Astrocyte (in vitro differentiated cells and primary cell): ENCODE results near the gene XXYLT1. TPM values are rescaled to one million over a fixed set of nuclear protein-coding genes. Genes with fewer than 3 reads are reported as not detected.
A peak's percentile ranks its signal among the peaks of the same experiment; 100 is the strongest.

Source experiments
- DNase-seq: peaks from one replicate; pipeline ENCODE4 v3.0.0-alpha.2; 2010; ENCODE audit warnings: low read depth
- FAIRE-seq: peaks from 2 replicates; lab custom pipeline; 2011; peaks lifted over from hg19 to GRCh38; lab: Jason Lieb, UNC
- H2AFZ ChIP-seq: 2 replicates; pipeline ENCODE4 v1.6.0; 2012; ENCODE audit warnings: low read depth, low read length, inconsistent platforms
- H3K27ac ChIP-seq: 2 replicates; pipeline ENCODE4 v1.5.1; 2011; ENCODE audit warnings: low read depth, low read length, inconsistent platforms
- H3K27me3 ChIP-seq: 2 replicates; pipeline ENCODE4 v1.6.0; 2011; ENCODE audit warnings: low read length, inconsistent platforms; ENCODE audit not compliant: insufficient read depth
- H3K36me3 ChIP-seq: 2 replicates; pipeline ENCODE4 v1.5.1; 2011; ENCODE audit warnings: low read length, inconsistent platforms; ENCODE audit not compliant: insufficient read depth
- H3K4me1 ChIP-seq: 2 replicates; pipeline ENCODE4 v1.5.1; 2011; ENCODE audit warnings: low read length, inconsistent platforms; ENCODE audit not compliant: insufficient read depth
- H3K4me2 ChIP-seq: 2 replicates; pipeline ENCODE4 v1.6.0; 2012; ENCODE audit warnings: low read length, inconsistent platforms
- H3K4me3 ChIP-seq: 2 replicates; pipeline ENCODE4 v1.5.1; 2011; ENCODE audit warnings: low read depth, mild to moderate bottlenecking, low read length, inconsistent platforms; ENCODE audit not compliant: insufficient read depth
- H3K79me2 ChIP-seq: 2 replicates; pipeline ENCODE4 v1.6.0; 2012; ENCODE audit warnings: mild to moderate bottlenecking, low read length, inconsistent platforms; ENCODE audit not compliant: insufficient read depth
- H3K9ac ChIP-seq: 2 replicates; pipeline ENCODE4 v1.6.0; 2012; ENCODE audit warnings: mild to moderate bottlenecking, low read length, inconsistent platforms
- H3K9me3 ChIP-seq: 2 replicates; pipeline ENCODE4 v1.5.1; 2012; ENCODE audit warnings: low read depth, mild to moderate bottlenecking, low read length, inconsistent platforms; ENCODE audit not compliant: insufficient read depth
- H4K20me1 ChIP-seq: 2 replicates; pipeline ENCODE4 v1.6.0; 2012; ENCODE audit warnings: low read length, inconsistent platforms; ENCODE audit not compliant: insufficient read depth
- H3K27ac Mint-ChIP-seq: one replicate; pipeline ENCODE4 v1.8.0; 2021; ENCODE audit warnings: mild to moderate bottlenecking, mixed read lengths; ENCODE audit not compliant: unreplicated experiment
- H3K27me3 Mint-ChIP-seq: one replicate; pipeline ENCODE4 v1.8.0; 2021; ENCODE audit warnings: low read depth, mixed read lengths; ENCODE audit not compliant: unreplicated experiment
- H3K36me3 Mint-ChIP-seq: one replicate; pipeline ENCODE4 v1.8.0; 2021; ENCODE audit warnings: low read depth, mixed read lengths; ENCODE audit not compliant: unreplicated experiment
- H3K4me1 Mint-ChIP-seq: one replicate; pipeline ENCODE4 v1.8.0; 2021; ENCODE audit warnings: low read depth, mixed read lengths; ENCODE audit not compliant: unreplicated experiment
- H3K4me3 Mint-ChIP-seq: one replicate; pipeline ENCODE4 v1.8.0; 2021; ENCODE audit warnings: mild to moderate bottlenecking, moderate library complexity, mixed read lengths; ENCODE audit not compliant: unreplicated experiment
- H3K9me3 Mint-ChIP-seq: one replicate; pipeline ENCODE4 v1.8.0; 2021; ENCODE audit warnings: mild to moderate bottlenecking, mixed read lengths; ENCODE audit not compliant: unreplicated experiment
- CTCF ChIP-seq: IDR thresholded peaks from 2 replicates; pipeline ENCODE4 v1.5.1; 2011; ENCODE audit warnings: low read depth, mild to moderate bottlenecking, inconsistent platforms, low read length, moderate library complexity; ENCODE audit not compliant: insufficient read depth
- EZH2 ChIP-seq: IDR thresholded peaks from 2 replicates; pipeline ENCODE4 v1.6.1; 2012; ENCODE audit warnings: mild to moderate bottlenecking, low read length, inconsistent platforms; ENCODE audit not compliant: insufficient read depth
- total RNA-seq: library from RNA; stranded (reverse); gene quantifications from 2 replicates; pipeline ENCODE4 v1.2.1, GENCODE V29; 2021

XXYLT1 gene
- total RNA-seq, 1 donor from 2014 or later = 26.2 TPM

GRCh38 chr3:195135917-195136316 lies 135.0 kb downstream of the XXYLT1 start:
- Histone ChIP-seq H3K4me1 (peaks cover 17% of the 10 kb centered on the region), H2AFZ (no peak overlapping the region), H4K20me1 (no peaks in the 10 kb centered on the region), H3K4me3 (no peak overlapping the region), H3K27ac (no peak overlapping the region), H3K79me2 (no peaks in the 10 kb centered on the region), H3K36me3 (no peaks in the 10 kb centered on the region), H3K4me2 (no peak overlapping the region), H3K9me3 (peaks cover 4% of the 10 kb centered on the region), H3K27me3 (no peaks in the 10 kb centered on the region), H3K9ac (no peak overlapping the region)
- Mint-ChIP-seq H3K27me3 (no peaks in the 10 kb centered on the region), H3K4me3 (no peak overlapping the region), H3K9me3 (peaks cover 5% of the 10 kb centered on the region), H3K27ac (no peak overlapping the region), H3K36me3 (peaks cover 5% of the 10 kb centered on the region), H3K4me1 (peaks cover 6% of the 10 kb centered on the region)
- FAIRE-seq (no peak), DNase-seq (no peak)
- no peak for TF ChIP-seq EZH2
- TF ChIP-seq CTCF = no peak

- H3K4me3 ChIP-seq = no peak overlapping the region
- H3K9ac ChIP-seq = no peak overlapping the region
- H3K4me1 Mint-ChIP-seq = peaks cover 6% of the 10 kb centered on the region
- H3K27ac ChIP-seq = no peak overlapping the region
- no peaks in the 10 kb centered on the region for H3K36me3 ChIP-seq
- H3K4me3 Mint-ChIP-seq = no peak overlapping the region
- no peak overlapping the region for H3K4me2 ChIP-seq
- no peaks in the 10 kb centered on the region for H4K20me1 ChIP-seq
- TF ChIP-seq EZH2 = no peak
- no peak for TF ChIP-seq CTCF
- no peaks in the 10 kb centered on the region for H3K79me2 ChIP-seq
- peaks cover 17% of the 10 kb centered on the region for H3K4me1 ChIP-seq
- no peak overlapping the region for H3K27ac Mint-ChIP-seq
- no peak overlapping the region for H2AFZ ChIP-seq
- H3K9me3 Mint-ChIP-seq = no peaks in the 10 kb centered on the region
- no peak for DNase-seq
- H3K36me3 Mint-ChIP-seq = no peaks in the 10 kb centered on the region
- no peaks in the 10 kb centered on the region for H3K27me3 ChIP-seq
- no peaks in the 10 kb centered on the region for H3K9me3 ChIP-seq
- FAIRE-seq = no peak
- no peaks in the 10 kb centered on the region for H3K27me3 Mint-ChIP-seq
These were observed 136.5 kb downstream of the XXYLT1 start for GRCh38 chr3:195134431-195134830.

DNA sequence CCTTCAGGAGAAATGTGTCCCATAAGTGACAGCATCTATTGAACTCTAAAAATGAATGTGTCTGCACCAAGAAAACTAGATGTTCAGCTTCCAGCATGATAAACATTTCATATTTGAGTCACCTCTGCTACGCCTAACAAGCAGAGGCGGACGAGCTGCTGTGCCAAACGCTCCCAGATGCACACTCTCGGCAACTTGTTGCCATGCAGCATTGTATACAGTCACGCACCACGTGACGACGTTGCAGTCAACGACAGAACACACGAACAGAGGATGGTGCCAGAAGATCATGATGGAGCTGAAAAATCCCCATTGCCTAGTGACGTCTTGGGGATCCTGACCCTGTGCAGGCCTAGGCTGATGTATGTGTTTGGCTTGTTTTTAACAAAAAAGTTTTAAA lies 137.5 kb downstream of the XXYLT1 start:
- no peaks in the 10 kb centered on the region for H3K9me3 ChIP-seq
- TF ChIP-seq EZH2 (no peak), CTCF (no peak)
- Mint-ChIP-seq H3K27me3 (no peaks in the 10 kb centered on the region), H3K27ac (no peak overlapping the region), H3K9me3 (no peaks in the 10 kb centered on the region), H3K36me3 (no peaks in the 10 kb centered on the region), H3K4me3 (no peak overlapping the region), H3K4me1 (peaks cover 9% of the 10 kb centered on the region)
- H4K20me1 ChIP-seq = no peaks in the 10 kb centered on the region
- no peak overlapping the region for H2AFZ ChIP-seq
- peak; percentile 89 for DNase-seq
- peak overlapping the region; percentile 42 for H3K4me2 ChIP-seq
- H3K79me2 ChIP-seq = no peaks in the 10 kb centered on the region
- no peak overlapping the region for H3K9ac ChIP-seq
- no peak for FAIRE-seq
- peaks cover 27% of the 10 kb centered on the region for H3K4me1 ChIP-seq
- no peak overlapping the region for H3K27ac ChIP-seq
- no peak overlapping the region for H3K4me3 ChIP-seq
- no peaks in the 10 kb centered on the region for H3K27me3 ChIP-seq
- H3K36me3 ChIP-seq = no peaks in the 10 kb centered on the region
